Cardiac fibroblast (primary cell): ENCODE results near the gene NOS3.
A peak's percentile ranks its signal among the peaks of the same experiment; 100 is the strongest.

Source experiments
- DNase-seq, 2 donors: peaks; one replicate each; pipeline versions ENCODE4 v3.0.0 to v3.0.0-alpha.2; 2010; ENCODE audit warnings: low read depth in 2 of 2
- H3K4me3 ChIP-seq, 2 donors: replicated peaks in 1 of 2; 1 replicate in 1 of 2; 2 replicates in 1 of 2; pipeline ENCODE4 v1.5.1; 2011; ENCODE audit warnings: low read depth in 2 of 2, low read length in 2 of 2, mild to moderate bottlenecking in 2 of 2, moderate library complexity in 1 of 2
- TF ChIP-seq, protein P1 (sequence below): IDR thresholded peaks from one replicate; pipeline ENCODE4 v1.5.1; 2011; ENCODE audit warnings: low read depth, mild to moderate bottlenecking, low read length, inconsistent platforms

The NOS3 gene

DNA sequence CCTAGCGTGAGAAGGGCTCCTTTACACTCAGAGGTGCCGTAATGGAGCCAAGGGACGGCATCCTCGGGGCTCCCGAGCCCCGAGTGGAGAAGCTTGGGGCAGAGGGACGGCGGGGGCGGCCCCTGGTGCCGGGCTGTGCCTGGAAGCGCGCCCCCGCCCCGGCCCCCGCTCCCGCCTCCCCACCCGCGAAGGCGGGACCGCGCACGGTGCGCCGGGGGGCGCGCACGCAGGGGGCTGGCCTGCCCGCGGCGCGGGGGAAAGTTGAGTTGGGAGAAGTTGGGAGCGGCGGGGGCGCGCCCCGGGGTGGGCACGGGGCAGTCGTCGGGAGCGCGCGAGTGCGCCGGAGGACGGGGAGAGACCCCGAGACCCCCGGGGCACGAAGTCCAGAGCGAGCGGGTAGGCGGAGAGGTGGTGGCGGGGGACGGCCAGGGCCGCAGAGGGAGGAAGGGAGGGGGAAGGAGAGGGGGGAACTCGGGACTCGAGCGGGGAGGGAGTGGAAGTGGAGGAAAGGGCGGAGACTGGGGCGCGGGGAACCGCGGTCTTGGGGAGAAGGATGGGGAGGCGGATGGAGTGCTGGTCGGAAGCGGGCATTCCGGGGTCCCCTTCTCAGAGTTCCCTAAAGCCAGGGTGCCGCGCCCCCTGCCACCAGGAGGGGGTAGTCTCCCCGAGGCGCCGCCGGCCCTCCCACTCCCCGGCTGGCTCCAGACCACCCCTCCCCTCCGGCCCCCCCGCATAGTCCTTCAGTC is 68.7 kb downstream of the NOS3 start, which contains the start of gene SLC4A2:
SLC4A2 (plus strand) TSS at position 223 of the 746 bp plus-strand sequence. CDS start 2,399 bp downstream, outside the sequence.
- TF ChIP-seq, protein P1, sequence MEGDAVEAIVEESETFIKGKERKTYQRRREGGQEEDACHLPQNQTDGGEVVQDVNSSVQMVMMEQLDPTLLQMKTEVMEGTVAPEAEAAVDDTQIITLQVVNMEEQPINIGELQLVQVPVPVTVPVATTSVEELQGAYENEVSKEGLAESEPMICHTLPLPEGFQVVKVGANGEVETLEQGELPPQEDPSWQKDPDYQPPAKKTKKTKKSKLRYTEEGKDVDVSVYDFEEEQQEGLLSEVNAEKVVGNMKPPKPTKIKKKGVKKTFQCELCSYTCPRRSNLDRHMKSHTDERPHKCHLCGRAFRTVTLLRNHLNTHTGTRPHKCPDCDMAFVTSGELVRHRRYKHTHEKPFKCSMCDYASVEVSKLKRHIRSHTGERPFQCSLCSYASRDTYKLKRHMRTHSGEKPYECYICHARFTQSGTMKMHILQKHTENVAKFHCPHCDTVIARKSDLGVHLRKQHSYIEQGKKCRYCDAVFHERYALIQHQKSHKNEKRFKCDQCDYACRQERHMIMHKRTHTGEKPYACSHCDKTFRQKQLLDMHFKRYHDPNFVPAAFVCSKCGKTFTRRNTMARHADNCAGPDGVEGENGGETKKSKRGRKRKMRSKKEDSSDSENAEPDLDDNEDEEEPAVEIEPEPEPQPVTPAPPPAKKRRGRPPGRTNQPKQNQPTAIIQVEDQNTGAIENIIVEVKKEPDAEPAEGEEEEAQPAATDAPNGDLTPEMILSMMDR, result peak; percentile 52
- peak within 1 kb of the TSS; percentile 69 to 80 for H3K4me3 ChIP-seq
- DNase-seq, result peak; percentile 70 to 75

DNA sequence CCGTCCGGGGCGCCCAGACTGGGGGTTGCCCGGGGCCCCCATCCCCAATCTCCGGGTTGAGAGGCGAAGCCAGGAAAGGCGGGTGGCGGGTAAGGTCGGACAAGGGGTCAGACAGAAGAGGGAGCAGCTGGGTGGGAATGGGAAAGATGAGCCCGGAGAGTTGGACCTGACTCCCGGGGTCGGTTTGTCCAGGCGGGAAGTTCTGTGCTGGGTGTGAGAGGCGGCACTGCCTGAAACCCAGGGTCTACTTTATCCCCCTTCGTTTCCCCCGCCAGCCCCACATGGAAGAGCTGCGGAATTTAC is 69.2 kb downstream of the NOS3 start:
- H3K4me3 ChIP-seq, result peak overlapping the region; percentile 69 to 80
- no peak for DNase-seq
- TF ChIP-seq, protein P1, result no peak

DNA sequence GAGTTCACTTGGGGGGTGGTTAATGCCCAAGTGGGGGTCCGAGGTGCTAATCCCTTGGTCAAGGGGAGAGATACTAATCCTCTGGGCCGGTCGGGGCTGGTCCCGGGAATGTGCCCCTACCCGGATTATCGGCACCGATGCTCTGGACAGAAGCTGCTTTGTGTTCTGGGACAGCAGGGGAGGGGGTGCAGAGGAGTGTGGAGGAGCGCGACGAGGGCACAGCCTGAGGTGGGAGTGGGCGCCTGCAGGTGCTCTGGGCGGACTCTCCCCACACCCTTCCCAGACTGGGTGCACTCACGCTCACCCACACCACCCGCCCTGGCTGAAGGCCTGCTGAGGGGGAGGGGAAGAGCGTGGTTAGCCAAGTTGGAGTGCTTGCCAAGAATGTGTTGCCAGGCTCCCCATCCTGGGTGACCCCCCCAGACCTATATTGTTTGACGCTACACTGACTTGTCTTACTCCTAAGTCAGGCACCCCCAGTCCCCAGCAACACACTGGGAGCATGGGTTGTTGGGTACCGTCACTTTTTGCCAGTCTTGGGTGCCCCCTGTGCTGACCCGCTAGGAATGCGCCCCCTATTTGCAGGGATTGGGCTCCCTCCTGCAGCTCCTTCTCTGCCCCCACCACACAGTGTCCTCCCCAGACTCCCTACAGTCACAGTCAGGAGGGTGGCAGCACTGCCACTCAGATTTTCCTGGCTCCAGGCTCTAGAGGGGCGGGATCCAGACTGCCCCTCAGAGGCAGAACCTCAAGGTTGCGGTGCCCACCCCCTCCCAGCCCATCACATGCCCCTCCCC is 69.8 kb downstream of the NOS3 start:
- peak overlapping the region; percentile 69 to 80 for H3K4me3 ChIP-seq
- peak; percentile 55 to 63 for DNase-seq
- TF ChIP-seq, protein P1, result no peak

DNA sequence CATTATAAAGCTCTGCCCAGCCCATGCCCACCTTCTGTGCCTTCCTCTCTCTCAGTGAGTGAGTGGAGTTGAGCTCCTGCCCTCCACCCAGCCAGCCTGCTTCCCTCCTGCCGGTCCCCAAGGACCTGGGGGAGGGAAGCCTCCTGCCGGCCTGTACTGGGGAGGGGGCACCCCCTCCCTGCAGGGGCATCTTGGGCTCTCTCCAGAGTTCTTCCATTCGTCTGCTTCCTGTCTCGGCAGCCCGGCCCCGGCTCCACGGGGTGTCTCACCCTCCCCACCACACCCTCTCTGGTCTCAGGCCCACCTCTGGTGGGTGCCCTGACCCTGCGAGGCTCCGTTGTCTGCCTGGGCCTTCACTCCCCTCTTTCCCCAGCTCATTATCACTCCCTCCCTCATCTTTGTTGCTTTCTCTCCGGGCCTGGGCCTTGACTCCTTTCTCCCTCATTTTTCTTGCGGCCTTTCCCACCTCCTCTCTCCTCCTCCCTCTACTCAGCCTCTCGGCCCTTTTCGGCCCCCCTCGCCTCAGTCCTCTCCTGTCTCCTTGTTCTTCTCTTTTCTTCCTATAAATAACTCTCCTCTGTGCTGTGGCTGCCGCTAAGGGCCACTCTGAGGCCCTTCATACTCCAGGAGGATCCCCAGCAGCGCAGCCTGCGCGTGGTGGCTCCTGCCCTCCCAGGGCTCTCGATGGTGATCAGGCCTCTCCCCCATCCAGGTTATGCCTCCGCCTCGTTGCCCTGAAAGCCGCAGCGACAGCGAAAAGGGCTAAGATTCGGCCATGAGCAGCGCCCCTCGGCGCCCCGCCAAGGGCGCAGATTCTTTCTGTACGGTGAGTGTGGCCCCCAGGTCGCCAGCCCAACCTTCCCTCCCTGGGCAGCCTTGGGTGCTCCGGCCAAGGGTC is 70.6 kb downstream of the NOS3 start:
- H3K4me3 ChIP-seq, result peak overlapping the region; percentile 69 to 80
- TF ChIP-seq, protein P1, result no peak
- peak in 1 of 2 donors; percentile 28 for DNase-seq

DNA sequence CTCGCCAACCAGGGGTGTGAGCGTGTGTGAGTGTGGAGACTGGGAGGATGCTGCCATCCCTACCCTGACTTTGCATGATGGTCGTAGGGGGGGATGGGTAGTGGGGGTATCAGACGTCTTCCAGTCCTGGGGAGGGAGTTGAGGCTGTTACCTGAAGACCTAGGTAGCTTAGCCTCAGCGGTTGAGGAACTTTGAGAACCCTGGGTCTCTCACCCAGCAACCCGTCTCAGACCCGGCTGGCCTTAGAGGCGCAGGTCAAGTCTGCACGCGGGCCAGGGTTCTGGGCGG is 71.2 kb downstream of the NOS3 start:
- H3K4me3 ChIP-seq, result no peak overlapping the region
- TF ChIP-seq, protein P1, result no peak
- DNase-seq, result no peak

DNA sequence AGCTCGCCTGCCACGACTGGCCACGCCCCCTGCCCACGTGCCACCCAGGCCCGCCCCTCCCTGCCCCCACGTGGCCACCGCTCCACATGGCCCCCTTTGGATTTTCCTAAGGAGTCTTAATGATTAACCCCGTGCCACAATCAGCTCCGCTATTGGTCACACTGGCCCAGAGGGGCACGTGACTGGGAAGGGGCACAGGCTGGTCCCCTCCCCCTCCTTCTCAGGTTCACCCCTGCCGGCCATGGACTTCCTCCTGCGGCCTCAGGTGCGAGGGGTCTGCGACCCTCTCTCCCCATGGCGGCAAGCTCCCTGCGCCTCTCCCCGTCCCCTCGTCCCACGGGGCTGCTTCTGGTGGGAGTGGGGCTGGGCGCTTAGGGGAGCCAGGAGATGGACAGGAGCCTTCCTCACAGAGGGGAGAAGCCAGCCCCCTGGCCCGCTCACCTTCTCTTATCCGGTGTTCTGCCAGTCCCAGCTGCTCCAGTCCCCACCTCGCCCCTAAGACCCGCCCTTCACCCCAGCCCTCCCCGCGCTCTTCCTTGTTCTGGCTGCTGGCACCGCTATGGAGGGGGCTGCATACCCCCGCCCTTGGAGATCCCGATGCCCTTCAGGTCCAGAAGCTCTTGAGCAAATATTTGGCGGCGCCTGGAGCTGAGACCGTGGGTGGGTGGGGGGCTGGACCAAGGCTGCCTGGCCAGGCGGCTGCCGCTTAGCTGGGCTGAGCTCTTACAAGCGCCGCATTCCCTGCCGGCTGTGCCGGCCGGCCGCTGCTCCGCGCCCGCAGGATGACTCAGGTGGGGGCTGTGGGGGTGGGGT is 71.8 kb downstream of the NOS3 start:
- TF ChIP-seq, protein P1, result no peak
- H3K4me3 ChIP-seq, result peak overlapping the region; percentile 23 to 26
- peak; percentile 67 to 69 for DNase-seq
